MCF 10A (cell line): ENCODE results near the gene RBPJL. TPM values are rescaled to one million over a fixed set of nuclear protein-coding genes. Genes with fewer than 3 reads are reported as not detected.
A peak's percentile ranks its signal among the peaks of the same experiment; 100 is the strongest.

Source experiments
- BruUV-seq: library from RNA; stranded (reverse); fragments of 400-500 nt; replicated peaks from 2 replicates; lab custom pipeline; 2021; lab: Mats Ljungman, UMichigan
- CTCF ChIA-PET: fragments of 300-600 bp; sonication (Branson Sonifier 250); formaldehyde crosslinking; extraction: SDS; loops from one replicate; lab custom pipeline; 2021; ENCODE audit warnings: antibody characterized with exemption, inconsistent platforms; lab: Yijun Ruan, JAX
- POLR2A ChIA-PET: fragments of 300-600, 350-650 bp; sonication (Branson Sonifier 250); formaldehyde crosslinking; extraction: SDS; loops from one replicate; lab custom pipeline; 2020; ENCODE audit warnings: antibody characterized with exemption, inconsistent platforms; lab: Yijun Ruan, JAX
- DNase-seq: peaks from one replicate; pipeline ENCODE4 v3.0.0-alpha.2; 2018; ENCODE audit not compliant: unreplicated experiment
- H3K27ac Mint-ChIP-seq: one replicate; pipeline ENCODE4 v1.8.0; 2022; ENCODE audit warnings: mild to moderate bottlenecking, low read depth, mixed read lengths; ENCODE audit not compliant: unreplicated experiment
- H3K27me3 Mint-ChIP-seq: one replicate; pipeline ENCODE4 v1.8.0; 2022; ENCODE audit warnings: mixed read lengths; ENCODE audit not compliant: insufficient read depth, unreplicated experiment
- H3K36me3 Mint-ChIP-seq: one replicate; pipeline ENCODE4 v1.8.0; 2022; ENCODE audit warnings: mild to moderate bottlenecking, moderate library complexity, mixed read lengths; ENCODE audit not compliant: insufficient read depth, unreplicated experiment
- H3K4me1 Mint-ChIP-seq: one replicate; pipeline ENCODE4 v1.8.0; 2022; ENCODE audit warnings: mixed read lengths; ENCODE audit not compliant: insufficient read depth, unreplicated experiment
- H3K4me3 Mint-ChIP-seq: one replicate; pipeline ENCODE4 v1.8.0; 2022; ENCODE audit warnings: mild to moderate bottlenecking, moderate library complexity, mixed read lengths; ENCODE audit not compliant: unreplicated experiment
- H3K9me3 Mint-ChIP-seq: one replicate; pipeline ENCODE4 v1.8.0; 2022; ENCODE audit warnings: mixed read lengths; ENCODE audit not compliant: unreplicated experiment
- intact Hi-C: fragments of 100-400 bp; cut with micrococcal nuclease; formaldehyde crosslinking; loops from 2 replicates; pipeline ENCODE4 v1.14.1; 2022
- total RNA-seq: library from RNA; stranded (reverse); gene quantifications from 2 replicates; pipeline ENCODE4 v1.2.3, GENCODE V29; 2022
- TF ChIP-seq, protein P1 (sequence below): fragments of 200-600 bp; IDR thresholded peaks from one replicate; pipeline ENCODE4 v1.8.0; 2022; ENCODE audit warnings: antibody characterized with exemption, mild to moderate bottlenecking; ENCODE audit not compliant: unreplicated experiment

Gene RBPJL
- total RNA-seq, 1 experiment from 2014 or later, result not detected

DNA sequence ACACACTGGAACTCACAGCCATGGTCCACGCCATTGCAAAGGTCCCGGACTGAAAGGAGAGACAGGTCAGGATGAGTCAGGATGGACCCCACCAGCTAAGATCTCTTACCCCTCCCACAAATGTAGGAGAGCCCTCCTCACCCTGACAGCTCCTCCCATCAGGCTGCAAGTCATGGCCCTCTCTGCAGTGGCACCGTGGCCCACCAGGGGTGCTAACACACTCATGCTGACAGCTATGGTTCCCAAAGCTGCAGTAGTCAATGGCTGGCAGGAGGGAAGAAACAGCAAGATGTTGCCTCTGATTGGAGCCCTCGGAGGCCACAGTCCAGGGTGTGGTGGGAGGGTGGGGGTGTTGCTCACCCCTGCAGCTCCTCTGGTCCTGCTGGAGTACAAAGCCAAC, 5.7 kb upstream of the RBPJL start:
- CTCF ChIA-PET, result interaction anchor here (0.6 to 6.1 kb wide), 7 partner anchors 8 to 470 kb away, joined by 3 to 104 read pairs (median 4); no protein-coding TSS in a partner anchor
- POLR2A ChIA-PET, result interaction anchor here (0.7 kb wide), 1 partner anchor 10 kb away, joined by 4 read pairs; no protein-coding TSS in a partner anchor
- Mint-ChIP-seq H3K4me1 (no peaks in the 10 kb centered on the region), H3K27ac (no peak overlapping the region), H3K9me3 (no peaks in the 10 kb centered on the region), H3K36me3 (no peaks in the 10 kb centered on the region), H3K27me3 (no peaks in the 10 kb centered on the region), H3K4me3 (no peak overlapping the region)
- BruUV-seq, result no TSS peak
- intact Hi-C loops, result no loop called here
- TF ChIP-seq, protein P1, sequence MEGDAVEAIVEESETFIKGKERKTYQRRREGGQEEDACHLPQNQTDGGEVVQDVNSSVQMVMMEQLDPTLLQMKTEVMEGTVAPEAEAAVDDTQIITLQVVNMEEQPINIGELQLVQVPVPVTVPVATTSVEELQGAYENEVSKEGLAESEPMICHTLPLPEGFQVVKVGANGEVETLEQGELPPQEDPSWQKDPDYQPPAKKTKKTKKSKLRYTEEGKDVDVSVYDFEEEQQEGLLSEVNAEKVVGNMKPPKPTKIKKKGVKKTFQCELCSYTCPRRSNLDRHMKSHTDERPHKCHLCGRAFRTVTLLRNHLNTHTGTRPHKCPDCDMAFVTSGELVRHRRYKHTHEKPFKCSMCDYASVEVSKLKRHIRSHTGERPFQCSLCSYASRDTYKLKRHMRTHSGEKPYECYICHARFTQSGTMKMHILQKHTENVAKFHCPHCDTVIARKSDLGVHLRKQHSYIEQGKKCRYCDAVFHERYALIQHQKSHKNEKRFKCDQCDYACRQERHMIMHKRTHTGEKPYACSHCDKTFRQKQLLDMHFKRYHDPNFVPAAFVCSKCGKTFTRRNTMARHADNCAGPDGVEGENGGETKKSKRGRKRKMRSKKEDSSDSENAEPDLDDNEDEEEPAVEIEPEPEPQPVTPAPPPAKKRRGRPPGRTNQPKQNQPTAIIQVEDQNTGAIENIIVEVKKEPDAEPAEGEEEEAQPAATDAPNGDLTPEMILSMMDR, result no peak
- DNase-seq, result peak; percentile 42

DNA sequence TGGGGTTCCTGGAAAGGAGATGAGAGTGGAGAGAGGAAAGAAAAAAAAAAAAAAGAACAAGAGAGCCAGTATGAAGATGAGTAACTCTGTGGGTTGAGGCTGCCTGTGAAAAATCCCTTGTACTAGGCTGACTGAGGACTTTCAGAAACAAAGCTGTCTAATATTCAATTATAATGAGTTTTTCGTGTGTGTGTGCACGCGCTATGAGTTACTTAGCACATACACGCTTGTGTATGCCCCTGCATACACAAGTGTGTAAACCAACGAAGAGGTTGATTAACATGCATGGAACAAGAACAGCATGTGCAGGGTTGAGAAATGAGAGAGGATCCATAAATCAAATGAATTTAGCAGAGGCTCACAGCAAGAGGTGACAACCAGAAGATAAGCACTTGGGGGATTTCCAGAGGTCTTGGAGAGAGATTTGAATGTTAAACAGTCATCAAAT, 4.8 kb upstream of the RBPJL start:
- H3K27me3 Mint-ChIP-seq, result no peaks in the 10 kb centered on the region
- no peaks in the 10 kb centered on the region for H3K4me1 Mint-ChIP-seq
- DNase-seq, result no peak
- BruUV-seq, result no TSS peak
- ChIA-PET POLR2A (no interaction called here), CTCF (interaction anchor here (0.6 to 6.1 kb wide), 14 partner anchors 9 to 282 kb away, joined by 3 to 104 read pairs (median 4); no protein-coding TSS in a partner anchor)
- H3K36me3 Mint-ChIP-seq, result no peaks in the 10 kb centered on the region
- intact Hi-C loops, result no loop called here
- no peaks in the 10 kb centered on the region for H3K9me3 Mint-ChIP-seq
- no peak overlapping the region for H3K4me3 Mint-ChIP-seq
- TF ChIP-seq, protein P1, result no peak
- no peak overlapping the region for H3K27ac Mint-ChIP-seq

DNA sequence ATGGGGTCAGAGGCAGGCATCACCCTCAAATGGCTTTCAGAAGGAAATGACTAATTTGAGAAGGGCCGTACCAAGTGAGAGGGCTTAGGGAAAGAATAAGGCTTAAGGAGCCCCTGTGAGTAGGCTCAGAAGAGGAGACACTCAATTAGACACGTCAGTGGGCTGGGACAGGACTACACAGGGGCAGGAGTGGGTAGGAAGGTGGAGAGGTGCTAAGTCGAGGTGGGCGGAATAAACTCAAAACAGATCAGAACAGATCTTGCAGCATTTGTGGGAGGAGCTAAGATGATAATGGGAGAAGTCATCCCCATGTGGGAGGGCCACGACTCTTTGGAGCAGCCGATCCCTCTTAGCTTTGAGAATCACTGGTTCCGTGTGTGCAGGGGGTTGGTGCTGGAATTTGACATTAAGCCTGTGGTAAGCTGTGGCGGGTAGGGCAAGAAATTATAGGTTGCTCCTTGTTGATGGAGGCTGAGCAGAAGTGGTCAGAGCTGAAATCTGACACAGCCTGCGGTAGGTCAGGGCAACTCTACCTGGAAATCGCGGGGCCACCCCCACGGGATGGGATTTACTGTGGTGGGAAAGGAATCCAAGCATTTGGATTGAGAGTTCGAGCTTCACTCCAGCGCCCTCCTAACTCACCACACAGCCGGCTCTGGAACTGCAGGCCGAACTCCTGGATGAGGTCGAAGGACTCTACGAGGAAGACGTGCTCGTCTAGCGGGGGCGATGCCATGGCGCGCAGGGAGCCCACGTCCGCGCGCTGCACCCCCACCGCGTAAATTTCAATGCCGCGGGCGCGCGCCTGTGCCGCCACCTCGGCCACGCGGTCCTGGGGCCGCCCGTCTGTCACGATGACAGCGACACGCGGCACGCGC, 2.8 kb upstream of the RBPJL start:
- no peak overlapping the region for H3K27ac Mint-ChIP-seq
- H3K27me3 Mint-ChIP-seq, result no peaks in the 10 kb centered on the region
- H3K4me1 Mint-ChIP-seq, result no peaks in the 10 kb centered on the region
- TF ChIP-seq, protein P1, result no peak
- CTCF ChIA-PET, result interaction anchor here (0.6 to 6.1 kb wide), 9 partner anchors 11 to 467 kb away, joined by 3 to 104 read pairs (median 4); no protein-coding TSS in a partner anchor
- no peaks in the 10 kb centered on the region for H3K9me3 Mint-ChIP-seq
- H3K36me3 Mint-ChIP-seq, result no peaks in the 10 kb centered on the region
- intact Hi-C loops, result no loop called here
- BruUV-seq, result no TSS peak
- no peak for DNase-seq
- no peak overlapping the region for H3K4me3 Mint-ChIP-seq
- POLR2A ChIA-PET, result interaction anchor here (0.6 kb wide), 1 partner anchor 156 kb away, joined by 3 read pairs; no protein-coding TSS in a partner anchor

DNA sequence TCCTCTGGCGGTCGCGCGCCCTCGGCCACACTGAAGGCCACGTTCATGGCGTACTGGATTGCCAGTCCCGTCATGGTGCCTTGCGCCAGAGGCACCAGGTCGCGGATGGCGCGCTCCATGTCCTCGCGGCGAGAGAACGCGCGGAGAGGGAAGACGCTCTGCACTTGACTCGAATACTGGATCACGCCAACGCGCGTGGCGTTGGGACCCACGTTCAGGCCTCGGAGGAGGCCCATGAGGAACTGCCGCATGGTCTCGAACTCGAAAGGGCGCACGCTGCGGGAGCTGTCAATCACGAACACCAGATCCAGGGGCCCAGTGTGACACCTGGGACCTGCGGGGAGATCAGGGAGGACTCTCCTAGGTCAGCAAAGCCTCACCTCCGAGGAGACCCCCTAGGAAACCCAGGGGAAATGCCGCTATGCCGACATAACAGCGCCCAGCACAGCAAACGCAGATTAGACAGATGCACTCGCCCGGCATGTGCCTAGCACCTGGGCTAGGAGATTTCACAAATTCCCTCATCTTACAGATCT, 2.1 kb upstream of the RBPJL start:
- Mint-ChIP-seq H3K27me3 (no peaks in the 10 kb centered on the region), H3K36me3 (no peaks in the 10 kb centered on the region), H3K4me1 (no peaks in the 10 kb centered on the region), H3K9me3 (no peaks in the 10 kb centered on the region), H3K27ac (no peak overlapping the region), H3K4me3 (no peak overlapping the region)
- TF ChIP-seq, protein P1, result no peak
- POLR2A ChIA-PET, result no interaction called here
- BruUV-seq, result no TSS peak
- intact Hi-C loops, result no loop called here
- DNase-seq, result no peak
- CTCF ChIA-PET, result interaction anchor here (0.8 to 6.1 kb wide), 8 partner anchors 12 to 293 kb away, joined by 3 to 104 read pairs (median 4); no protein-coding TSS in a partner anchor
